GM23248 (cell line): ENCODE data around the gene RFTN1.

Experiments
- EZH2 ChIP-seq: fragments of 200-600 bp; sonication (generic); IDR thresholded peaks from 2 replicates; pipeline ENCODE4 v1.6.1; 2018; ENCODE audit warnings: antibody characterized with exemption, mild to moderate bottlenecking; ENCODE audit not compliant: insufficient read depth, poor library complexity, severe bottlenecking
- EZH2phosphoT487 ChIP-seq: fragments of 200-600 bp; sonication (generic); IDR thresholded peaks from 2 replicates; pipeline ENCODE4 v1.6.1; 2018; ENCODE audit warnings: antibody characterized with exemption, moderate library complexity, mild to moderate bottlenecking, low read depth; ENCODE audit not compliant: insufficient read depth

- TF ChIP-seq EZH2 (no peak), EZH2phosphoT487 (no peak)
Measured at GRCh38 chr3:16378920-16379319, 134.6 kb downstream of the RFTN1 start.
